Eye (tissue), 1 donor: ENCODE data around the gene SUN1.
"Not testable (repeated sequence)": the region's sequence is repeated elsewhere in the genome, so short reads cannot be mapped to it uniquely, and the experiment has no call there.

Source experiments
- DNase-seq: peaks from one replicate; pipeline ENCODE4 v3.0.0-alpha.2; 2015

The SUN1 gene

DNA sequence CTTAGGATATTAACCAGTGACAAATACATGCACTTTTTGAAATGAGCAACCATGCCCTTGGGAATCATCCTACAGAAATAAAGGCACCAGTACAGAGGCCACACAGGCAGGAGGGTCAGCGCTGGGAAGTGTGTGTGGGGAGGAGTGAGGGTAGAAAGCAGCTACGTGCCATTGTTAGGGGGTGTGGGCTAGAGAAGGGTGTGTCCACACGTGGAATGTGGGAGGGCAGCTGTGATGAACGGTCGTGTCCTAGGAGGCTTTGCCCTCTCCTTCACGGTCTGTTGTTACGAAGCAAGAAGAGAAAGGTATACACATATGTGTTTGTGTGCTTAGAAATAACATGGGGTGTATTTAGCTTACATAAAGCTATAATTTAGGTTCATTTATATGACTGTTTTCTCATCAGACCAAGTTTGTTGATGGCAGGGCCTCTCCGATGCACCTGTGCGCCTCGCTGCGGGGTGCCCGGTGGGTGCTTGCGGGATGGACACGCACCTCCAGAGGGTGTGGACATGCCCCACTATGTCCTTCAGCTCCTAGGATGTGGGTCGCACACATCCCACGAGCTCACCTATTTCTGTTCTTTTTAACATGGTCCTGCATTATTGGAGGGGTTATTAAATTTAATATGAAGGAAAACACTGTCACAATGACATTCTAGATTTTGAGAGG is 27.2 kb downstream of the SUN1 start:
- DNase-seq: no peak

DNA sequence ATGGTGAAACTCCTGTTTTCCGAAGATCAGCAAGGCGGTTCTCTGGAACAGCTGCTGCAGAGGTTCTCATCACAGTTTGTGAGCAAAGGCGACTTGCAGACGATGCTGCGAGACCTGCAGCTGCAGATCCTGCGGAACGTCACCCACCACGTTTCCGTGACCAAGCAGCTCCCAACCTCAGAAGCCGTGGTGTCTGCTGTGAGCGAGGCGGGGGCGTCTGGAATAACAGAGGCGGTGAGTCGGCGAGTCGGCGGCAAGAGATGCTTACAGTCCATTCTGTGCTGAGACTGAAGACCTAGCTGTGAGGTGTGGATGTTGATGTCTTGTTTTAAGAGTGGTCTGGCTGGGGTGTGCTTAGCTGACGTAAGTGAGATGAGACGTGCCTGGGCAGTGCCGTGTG is 27.9 kb downstream of the SUN1 start:
- no peak for DNase-seq

DNA sequence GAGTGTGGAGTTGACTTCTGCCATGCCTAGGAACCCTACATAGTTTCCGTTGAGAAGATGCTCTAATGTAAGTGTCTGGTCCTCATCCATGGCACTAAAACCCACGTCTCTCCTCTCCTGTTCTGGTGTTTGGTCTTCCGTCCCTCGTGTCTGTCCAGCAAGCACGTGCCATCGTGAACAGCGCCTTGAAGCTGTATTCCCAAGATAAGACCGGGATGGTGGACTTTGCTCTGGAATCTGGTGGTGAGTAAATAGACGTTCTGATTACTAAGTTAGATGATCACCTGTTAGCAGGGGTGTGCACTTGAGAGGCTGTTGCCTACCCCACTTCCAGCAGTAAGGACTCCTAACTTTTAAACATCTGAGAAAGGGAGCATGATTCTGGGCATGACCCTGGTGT is 28.9 kb downstream of the SUN1 start:
- no peak for DNase-seq

DNA sequence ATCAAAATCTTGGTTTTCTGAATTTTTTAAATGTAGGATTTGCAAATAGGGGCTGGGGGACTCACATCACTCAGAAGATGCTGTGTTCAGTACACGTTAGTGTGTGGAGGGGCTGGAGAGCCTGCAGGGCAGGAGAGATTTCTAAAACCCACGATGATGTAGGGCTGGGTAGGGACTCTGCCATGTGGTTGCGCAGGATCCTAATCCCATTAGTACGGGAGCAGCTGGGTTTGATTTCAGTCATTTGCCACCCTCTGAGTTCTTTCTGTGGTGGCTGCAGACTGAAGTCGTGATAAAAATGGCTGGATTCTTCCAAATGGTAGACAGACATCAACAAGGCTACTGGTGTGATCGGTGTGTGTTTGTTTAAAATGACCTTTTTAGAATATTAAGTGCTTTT is 29.9 kb downstream of the SUN1 start:
- no peak for DNase-seq

DNA sequence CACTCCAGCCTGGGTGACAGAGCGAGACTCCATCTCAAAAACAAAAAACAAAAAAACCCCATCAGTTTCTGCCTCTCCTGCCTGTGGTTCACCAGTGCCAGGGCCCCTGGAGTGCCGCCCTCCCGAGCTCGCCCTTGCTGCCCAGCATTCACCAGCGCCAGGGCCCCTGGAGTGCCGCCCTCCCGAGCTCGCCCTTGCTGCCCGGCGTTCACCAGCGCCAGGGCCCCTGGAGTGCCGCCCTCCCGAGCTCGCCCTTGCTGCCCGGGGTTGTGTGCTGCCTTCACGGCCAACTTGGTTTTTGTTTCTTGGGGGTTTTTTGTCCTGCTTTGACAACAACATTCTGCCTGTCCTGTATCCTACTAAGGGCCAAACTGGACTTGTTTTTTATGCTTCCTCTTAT is 30.8 kb downstream of the SUN1 start:
- no peak for DNase-seq

GRCh38 chr7:865921-866320 is 33.6 kb downstream of the SUN1 start:
- DNase-seq: no peak

DNA sequence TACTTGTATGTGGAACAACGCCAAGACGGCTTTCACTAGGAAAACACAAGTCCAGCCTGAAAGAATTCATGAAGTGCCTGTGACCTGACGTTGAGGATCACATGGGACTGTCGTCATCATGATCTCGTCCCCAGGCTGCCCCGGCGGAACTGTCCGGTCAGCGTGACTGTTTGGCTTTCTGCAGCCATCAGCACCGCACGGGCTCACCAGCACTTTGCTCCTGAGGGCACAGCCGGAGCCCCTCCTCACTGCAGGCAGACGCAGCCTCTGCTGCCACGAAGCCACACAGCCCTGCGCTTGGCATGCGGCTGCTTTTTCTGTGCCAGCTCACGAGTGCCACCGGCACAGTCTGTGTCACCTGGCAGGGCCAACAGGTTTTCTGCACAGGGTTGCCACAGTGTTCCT is 34.7 kb downstream of the SUN1 start:
- no peak for DNase-seq

- no peak for DNase-seq
These were observed 35.3 kb downstream of the SUN1 start for GRCh38 chr7:867406-868188.

GRCh38 chr7:868189-868486 is 35.9 kb downstream of the SUN1 start:
- no peak for DNase-seq

DNA sequence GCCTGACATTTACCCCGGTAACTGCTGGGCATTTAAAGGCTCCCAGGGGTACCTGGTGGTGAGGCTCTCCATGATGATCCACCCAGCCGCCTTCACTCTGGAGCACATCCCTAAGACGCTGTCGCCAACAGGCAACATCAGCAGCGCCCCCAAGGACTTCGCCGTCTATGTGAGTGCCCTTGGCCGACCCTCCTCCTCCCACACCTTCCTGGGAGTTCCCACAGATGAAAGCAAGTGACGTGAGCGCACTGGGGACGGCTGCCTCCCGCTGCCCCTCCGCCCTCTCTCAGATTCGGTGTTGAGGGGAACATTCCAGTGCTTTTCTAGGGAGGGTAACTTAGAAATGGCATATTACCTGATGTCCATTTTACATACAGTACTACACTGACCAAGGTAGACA is 37.1 kb downstream of the SUN1 start:
- DNase-seq: no peak

- no peak for DNase-seq
These were observed 39.7 kb downstream of the SUN1 start for GRCh38 chr7:871900-872537.

GRCh38 chr7:872685-873084 is 40.4 kb downstream of the SUN1 start:
- DNase-seq: not testable (repeated sequence)

- DNase-seq: peak; percentile 88
These were observed 41.2 kb downstream of the SUN1 start for GRCh38 chr7:873367-874002.

DNA sequence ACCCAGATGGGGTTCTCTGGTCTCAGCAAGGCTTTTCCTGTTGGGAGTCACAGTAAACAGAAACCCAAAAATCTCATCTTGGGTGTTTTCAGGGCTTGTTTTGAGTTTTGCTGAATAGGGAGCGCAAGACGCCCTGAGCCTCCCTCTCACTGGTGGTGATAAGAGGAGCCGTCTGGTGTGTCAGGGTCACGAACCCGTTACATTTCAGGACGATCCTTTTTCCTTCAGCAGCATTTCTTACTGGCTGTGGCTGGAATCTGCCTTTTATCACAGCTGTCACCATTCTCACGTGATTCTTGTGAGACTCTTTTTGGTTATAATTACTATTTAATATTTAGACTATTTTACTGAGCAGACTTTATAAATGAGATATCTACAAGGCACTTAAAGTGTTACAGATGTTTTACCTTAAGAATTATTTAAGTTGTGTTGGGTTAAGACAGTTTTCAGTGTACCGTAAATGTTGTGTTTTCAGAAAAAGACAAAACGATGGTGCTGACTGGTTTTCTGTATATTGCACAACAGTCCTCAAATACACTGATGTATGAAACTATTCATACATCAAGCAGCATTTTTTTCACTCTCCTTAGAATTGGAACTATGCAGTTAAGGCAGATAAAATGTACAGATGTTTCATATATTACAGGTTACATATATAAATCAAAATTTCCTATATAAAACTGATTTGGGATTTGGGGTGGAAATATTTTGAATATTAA is 41.9 kb downstream of the SUN1 start:
- no peak for DNase-seq

DNA sequence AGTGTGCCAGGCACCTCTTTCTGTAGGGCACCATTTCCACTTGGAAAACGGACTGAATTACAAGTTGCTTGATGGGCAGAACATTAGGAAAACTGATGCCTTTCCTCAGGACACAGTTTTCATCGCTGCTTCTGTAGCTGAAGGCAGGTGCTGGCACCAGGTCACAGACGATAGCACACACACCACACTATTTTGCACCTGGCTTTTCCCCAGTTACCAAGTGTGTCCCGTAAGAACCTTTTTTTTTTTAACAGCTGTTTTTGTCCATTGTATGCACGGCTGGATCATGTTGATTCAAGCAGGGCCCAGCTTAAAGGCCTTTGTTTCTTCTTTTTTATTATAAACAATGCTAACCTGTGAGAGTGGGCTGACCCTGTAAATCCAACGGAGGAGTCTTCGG is 42.8 kb downstream of the SUN1 start:
- DNase-seq: no peak

- no peak for DNase-seq
These were observed 43.3 kb downstream of the SUN1 start for GRCh38 chr7:875476-876076.

- peak; percentile 97 for DNase-seq
These were observed 44.0 kb downstream of the SUN1 start, which contains the start of gene GET4 for GRCh38 chr7:876077-876971. GET4 (plus strand) TSS chr7:876554; CDS start chr7:876646, 92 bp downstream.

DNA sequence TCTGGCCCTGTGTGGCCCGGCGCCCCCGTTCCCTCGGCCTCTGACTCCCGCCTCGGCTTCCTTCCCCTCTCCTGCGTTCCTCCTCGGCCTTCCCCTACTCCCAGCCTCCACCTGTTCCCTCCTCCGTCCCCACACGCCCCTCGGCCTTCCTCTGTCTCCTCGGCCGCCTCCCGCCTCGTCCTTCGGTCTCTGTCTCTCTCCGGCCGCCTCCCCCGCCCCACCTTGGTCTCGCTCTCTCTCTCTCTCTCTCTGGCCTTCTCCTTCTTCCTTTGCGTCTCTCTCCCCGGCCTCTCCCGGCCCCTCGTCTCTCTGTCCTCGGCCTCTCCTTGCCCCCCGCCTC is 44.7 kb downstream of the SUN1 start:
- DNase-seq: no peak

DNA sequence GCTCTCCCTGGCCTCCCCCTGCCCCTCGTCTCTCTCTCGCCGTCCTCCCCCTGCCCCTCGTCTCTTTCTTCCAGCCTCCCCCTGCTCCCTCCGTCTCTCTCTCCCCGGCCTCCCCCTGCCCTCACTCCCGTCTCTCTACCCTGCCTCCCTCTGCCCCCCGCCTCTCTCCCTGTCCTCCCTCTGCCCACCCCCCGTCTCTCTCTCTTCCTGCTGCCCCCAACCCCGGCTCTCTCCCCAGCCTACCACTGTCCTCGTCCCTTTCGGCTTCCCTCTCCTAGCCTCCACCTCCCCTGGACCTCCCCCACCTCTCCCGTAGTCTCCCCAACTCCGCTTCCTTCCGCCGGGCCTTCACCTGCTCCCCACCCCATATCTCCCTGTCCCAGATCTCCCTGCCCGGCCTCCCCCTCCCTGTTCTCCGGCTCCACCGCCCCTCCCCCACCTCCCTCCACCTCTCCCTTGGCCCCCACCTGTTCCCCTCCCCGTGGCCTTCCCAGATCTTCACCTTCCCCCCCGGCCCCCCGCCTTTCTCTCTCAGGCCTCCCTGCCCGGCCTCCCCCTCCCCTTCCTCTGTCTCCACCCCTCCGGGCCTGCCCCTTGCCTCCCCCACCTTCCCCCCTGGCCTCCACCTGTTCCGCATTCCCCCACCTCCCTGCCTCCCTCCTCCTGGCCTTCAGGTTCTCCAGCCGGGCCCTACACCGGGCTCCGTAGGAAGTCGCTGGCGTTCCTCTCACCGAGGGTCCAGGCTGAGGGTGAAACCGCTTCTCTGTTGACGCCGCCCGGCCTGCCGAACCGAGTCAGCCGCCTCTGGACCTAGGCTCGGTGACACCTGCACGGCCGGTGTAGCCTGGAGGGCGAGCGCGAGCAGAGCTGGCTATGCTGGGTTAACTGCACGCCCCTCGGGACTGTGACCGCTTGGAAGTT is 45.3 kb downstream of the SUN1 start:
- DNase-seq: peak; percentile 35

- DNase-seq: no peak
These were observed 46.8 kb downstream of the SUN1 start for GRCh38 chr7:879093-879492.

DNA sequence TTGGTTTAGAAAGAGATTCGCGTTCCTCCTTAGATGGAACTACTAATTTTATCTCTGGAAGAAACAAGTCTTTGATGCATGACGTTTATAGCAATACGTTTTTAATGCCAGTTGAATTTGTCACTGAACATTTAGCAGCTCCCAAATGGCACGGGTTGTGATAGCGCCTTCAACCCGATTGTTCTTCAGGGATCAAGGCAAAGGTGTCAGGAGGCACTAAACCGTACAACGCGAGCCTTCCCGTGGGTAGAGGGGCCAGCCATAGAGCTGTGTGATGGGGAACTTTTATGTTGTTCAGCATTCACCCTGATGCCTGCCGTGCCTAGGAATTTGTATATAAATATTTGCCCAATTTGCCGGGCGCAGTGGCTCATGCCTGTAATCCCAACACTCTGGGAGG is 47.4 kb downstream of the SUN1 start:
- no peak for DNase-seq
